ENCODE measurements around the gene SERGEF.

DNA sequence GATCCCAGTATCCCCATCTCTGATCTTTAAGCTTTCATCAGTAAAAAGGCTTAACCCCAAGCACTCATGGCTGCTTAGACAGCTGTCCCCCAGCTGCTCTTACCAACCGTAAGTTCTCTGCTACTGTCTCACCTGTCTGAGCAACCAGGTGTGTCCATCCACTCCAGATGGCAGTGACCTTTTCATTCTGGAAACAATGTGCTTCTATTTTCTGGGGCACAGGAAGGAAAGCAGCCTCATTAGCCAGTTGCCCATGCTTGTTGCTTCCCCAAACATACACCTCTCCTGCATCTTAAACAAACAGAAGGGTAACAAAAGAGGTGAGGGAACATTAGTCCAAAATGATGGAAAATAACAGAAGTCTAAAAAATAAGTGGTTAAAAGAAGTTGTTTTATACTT lies 24.4 kb downstream of the SERGEF start:
- TF ChIP-seq SUZ12 (IDR thresholded peaks at IDR 0.05; ENCODE audit: extremely low read depth, insufficient read depth, insufficient read length), result no peak
- no peak for TF ChIP-seq YY1 (IDR thresholded peaks at IDR 0.05; ENCODE audit: insufficient read depth, insufficient read length)

Data from NT2/D1 (cell line).